Activated gamma-delta T cell treated with Interleukin-2 at 50 U/mL for 16 hours (primary cell): ENCODE data around the gene KCNIP1.

Experiments used
- DNase-seq: peaks from one replicate; pipeline ENCODE4 v3.0.0-alpha.2; 2020

The KCNIP1 gene

DNA sequence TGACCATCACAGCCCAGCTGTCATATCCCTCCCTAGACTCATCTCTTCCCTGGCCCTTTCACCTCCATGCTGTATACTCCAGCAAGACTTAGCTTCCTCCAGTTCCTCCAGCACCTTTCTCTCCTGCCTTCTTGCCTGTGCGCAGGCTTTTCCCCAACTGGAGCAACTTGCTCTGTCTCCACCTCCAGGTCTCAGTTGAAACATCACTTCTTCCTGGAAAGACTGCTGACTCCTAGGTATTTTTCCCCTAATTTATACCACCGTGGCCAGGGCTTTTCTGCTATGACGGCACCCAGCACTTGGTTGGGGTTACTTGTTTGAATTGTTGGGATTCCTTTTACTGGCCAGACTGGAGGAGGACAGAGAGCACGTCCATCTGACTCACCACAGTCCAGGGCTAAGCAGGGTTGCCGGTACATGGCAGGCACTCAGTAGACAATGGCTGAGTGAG is 67.5 kb downstream of the KCNIP1 start:
- no peak for DNase-seq

DNA sequence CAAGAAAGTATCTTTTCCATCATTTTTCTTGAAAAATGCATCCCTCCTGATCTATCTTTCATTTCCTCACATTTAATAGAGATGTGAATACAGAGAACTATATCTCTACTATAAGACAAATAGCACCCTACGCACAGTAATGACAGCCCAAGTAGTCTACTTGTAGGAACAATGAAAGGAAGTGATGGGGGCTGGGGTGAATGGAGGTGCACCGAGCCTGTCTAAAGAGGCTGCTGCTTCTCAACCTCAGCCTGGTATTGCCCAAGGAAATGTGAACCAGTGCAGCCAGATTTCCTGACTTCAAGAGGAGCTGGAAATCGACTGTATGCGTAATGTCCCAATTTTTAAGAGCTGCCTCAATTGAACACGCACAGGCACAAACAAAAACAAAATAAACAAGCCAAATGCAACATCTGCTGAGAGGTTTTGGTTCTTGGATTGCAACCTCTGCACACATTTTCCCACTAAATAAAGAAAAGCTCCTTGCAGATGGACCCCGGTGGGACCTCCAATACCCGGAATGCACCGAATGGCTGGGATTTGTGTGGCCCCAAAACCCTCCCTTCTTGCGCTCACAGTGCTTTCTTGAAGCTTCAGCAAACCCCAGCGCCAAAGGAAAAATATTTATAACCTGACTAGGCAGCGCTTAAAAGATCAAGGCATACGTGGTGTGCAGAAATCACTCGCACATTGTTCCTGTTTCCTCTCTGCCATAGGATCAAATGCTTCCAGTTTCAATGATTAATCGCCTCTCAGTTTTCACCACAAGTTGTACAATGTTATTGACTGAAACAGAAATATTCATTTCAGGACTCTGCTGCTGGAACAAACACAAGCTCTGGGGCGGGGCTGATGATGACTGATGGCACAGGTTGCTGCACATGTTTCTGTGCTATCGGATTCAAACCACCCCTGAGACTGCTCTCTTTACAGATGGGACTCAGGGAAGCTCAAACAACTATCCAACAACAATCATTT is 68.3 kb downstream of the KCNIP1 start:
- no peak for DNase-seq

DNA sequence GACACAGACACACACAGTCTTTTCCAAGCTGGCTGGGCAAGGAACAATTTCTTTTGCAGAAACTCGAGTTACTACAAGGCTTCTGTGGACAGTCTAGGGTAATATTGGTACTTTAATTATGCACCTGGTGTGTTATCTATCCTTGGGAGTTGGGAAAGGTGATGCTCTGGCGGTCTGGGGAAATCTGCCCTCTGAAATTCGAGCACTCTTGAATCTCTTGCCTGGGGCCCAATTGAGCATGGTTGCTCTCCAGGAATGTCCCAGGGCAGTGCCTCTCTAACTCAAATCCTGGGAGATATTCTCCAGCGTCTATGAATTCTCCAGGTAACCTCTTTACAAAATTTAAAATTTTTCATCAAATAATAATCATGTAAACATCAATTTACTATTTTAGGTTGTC is 69.3 kb downstream of the KCNIP1 start:
- DNase-seq = no peak

DNA sequence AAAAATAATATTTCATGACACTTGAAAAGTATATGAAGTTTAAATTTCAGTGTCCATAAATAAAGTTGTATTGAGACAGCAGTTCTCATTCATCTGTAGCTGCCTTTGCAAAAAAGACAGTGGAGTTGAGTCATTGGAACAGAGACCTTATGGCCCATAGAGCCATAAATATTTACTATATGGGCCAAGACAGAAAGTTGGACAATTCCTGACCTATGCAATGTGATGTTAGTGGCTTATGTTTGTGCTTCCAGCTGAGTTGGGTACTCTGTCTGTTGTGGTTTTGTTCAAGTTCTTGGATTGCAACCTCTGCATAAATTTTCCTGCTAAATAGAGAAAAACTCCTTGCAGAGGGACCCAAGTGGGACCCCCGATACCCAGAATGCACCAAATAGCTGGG is 69.8 kb downstream of the KCNIP1 start:
- no peak for DNase-seq

DNA sequence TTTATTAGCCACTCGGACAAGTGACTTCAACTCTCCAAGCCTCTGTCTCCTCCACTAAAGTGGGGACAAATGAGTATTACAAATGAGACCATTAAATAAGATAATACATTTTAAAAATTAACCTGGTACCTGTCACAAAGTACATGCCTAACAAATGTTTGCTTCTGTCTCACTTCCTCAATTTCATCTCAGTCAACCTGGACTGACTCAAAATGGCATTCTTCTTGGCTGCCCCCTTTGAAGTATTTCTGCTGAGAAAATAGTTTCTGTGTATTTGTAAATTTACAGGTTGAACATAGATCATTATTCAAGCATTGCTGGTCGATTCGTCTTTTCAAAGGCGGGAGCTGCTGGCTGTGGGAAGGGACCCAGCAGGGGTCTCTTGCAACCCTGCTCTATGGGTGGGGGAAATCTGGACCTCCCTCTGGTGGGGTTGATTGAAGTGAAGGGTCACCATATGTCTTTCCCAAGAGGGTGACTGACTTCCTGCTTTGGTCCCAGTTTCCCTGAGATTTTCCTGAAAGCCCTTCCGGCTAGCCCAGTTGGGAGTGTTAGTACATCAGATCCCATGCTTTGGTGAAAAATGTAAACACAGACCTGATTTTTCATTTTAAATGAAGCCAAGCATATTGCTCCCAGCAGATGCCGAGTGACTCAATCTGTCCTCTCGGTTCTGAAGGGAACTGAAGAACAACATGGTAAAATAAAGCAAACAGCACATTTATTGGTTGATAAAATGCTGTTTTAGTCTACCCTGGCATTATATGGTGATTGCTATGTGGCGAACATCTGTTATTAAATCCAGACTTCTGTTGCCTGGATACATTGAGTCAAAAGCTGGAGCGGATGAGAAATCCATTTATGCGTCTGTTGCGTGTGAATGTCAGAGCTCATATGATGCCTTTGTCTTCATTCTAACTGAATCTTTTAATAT is 73.0 kb downstream of the KCNIP1 start:
- no peak for DNase-seq

DNA sequence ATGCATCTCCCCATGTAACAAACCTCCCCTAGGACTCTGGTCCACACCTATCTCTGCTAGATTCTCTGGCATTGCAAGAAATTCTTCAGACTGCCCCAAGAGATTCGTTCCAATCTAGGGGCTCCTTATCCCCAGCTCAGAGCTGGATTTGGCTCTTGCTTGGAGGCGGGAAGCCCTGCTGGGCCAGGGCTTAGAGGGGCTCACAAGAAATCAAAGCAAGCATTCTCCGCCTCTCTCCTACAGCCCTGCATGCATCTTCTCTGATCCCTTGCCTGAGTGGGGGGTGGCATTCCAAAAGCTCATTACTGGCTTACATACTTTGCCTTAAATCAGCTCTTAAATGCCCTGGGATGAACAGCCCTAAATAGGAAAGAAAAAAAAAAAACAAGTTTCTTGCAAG is 75.8 kb downstream of the KCNIP1 start:
- DNase-seq = no peak

DNA sequence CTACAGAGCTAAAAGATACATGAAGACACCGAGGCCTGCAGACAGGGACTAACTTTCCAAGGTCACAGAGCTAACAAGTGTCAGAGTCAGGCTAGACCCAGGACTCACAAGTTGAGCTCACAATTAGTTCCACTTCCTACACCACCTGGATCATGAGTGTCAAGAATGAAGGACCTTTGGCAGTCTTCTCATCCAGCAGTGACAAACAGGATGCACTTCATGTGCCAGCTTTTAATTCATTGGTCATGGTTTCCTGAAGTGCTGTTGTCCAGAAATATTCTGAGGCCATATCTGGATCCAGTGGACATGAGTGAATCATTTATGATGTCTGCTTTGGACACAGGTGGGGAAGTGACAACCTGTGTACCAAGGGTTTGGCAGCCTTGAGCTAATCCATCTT is 77.4 kb downstream of the KCNIP1 start:
- no peak for DNase-seq

DNA sequence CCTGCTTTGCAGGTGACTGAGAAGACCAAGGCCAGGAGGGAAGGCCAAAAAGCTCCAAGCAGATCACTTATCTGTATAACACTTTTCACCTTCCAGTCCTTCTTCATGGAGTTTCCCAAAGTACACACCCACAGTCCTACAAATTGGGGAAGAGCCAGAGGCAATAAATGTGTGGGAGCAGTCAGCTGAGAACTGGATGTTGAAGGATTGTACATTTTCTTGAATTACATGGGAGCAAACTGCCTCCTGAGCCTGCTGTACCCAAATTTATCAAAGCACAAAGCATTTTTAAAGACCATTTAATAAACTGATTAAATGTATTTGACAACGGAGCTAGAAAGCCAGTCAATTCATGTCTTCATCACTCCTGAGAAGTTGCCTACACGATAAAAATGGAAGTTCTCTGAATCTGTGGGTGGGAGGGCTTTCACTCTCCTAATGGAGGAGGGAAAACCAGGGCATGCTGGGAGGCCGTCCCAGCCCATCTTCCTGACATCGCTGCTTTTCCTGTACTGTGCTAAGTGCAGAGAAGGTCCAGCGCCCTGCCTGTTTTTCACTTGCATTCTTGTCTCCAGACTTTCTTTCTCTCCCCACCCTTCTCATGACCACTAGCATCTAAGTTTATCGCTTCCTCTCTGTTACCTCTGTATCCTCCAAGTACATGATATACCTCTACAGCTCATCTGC is 79.0 kb downstream of the KCNIP1 start:
- DNase-seq = no peak

DNA sequence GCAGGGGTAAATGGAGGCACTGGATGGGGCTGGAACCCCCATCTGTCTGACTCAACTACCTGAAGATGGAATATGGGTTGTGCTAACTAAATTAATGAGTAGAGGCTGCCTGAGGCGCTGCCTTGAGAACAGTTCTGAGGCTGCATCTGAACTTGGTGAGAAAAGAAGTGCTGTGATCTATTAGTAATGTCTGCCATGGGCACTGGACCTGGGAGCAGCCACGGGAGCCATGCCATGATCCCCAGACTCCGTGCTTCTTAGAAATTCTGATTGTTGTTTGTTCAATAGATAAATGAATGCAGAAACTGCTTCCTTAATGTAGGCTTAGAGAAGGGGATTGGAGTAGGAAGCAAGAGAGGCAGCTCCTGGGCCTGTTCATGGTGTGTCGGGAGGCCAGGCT is 80.2 kb downstream of the KCNIP1 start:
- DNase-seq = no peak

DNA sequence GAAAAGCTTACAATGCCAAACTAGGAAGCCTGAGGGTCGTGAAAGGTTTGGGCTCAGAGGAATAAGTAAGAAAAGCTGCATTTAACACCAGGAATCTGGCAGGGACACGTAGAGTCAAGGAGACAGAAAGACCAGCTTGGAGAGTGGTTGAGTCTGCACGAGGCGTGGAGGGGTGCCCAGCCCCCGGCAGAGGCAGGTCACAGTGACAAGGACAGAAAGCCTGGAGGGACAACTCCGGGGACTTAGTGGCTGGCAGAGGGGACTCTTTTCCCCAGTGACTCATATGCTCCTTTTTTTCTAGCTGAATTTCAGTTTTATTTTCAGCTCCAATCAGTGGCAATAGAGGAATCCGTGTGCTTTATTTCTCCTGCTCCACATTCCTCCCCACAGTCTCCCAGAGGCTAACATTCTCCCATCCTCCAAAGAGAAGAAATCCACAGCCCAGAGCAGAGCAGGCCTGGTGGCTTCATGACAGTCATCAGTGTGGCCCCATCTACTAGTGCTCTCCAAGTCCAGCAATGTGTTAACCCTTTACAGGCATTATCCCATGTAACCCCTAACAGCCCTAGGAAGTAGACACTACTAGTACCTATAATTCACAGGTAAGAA is 80.7 kb downstream of the KCNIP1 start:
- no peak for DNase-seq

DNA sequence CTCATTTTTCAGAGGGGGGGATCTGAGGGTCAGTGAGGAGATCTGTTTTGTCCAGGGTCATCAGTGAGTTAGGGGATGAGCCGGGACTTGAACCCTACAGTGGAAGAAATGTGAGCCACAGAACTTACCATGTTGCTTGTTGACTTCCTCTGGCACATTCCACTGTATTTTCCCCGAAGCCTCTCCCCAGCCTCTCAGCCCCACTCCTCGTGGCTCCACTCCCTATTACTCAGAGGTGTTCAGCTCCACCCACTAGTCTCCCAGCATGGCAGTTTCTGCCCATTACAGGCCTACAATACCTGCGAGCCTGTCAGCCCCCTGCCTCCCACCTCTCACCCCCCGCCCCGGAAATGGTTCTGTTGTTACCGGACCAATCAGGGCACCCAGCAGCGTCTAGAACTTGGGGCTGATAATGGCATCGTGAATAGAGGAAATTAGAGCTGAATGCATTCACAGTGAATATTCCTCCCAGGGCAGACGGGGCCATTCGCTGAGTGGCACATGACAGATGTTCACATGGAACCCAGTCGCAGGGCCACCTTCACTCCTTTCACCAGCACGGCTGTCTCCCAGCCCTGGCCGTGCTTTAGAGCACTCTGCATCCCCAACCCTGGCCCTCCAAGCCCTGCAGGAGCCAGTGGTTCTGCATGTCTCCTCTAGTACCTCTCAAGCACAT is 81.6 kb downstream of the KCNIP1 start:
- DNase-seq = no peak

DNA sequence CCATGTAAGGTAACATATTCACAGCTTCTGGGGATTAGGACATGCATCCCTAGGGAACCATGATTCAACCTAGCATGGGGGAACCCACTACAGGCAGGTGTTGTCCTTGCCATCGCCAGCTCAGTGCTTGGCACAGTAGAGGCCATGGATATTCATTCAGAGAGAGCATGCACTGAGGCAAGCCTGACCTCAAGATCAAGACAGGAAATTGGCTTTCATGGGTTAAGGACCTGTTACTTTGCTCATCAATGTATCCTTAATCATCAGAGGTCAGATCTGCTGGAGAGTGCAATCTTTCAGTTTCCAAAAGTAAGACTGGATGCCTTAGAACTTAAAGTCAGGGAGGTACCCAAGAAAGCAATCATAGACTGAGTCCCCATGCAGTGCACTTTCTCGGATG is 84.0 kb downstream of the KCNIP1 start:
- DNase-seq = no peak

DNA sequence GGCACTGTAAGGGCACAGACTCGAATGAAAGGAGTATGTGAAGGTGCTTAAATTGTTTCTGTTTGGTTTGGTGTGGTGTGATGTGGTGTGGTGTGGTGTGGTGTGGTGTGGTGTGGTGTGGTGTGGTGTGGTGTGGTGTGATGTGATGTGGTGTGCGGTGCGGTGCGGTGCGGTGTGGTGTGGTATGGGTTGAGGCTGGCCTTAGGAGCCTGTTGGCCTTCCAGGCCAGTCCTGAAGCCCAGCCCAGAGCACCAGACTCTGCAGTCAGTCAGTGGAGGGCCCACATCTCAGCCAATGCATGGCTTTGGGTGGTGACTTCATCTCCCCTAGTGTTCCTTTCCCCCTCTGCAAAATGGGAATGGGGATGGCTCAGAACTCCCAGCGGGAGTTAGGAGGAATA is 85.8 kb downstream of the KCNIP1 start:
- DNase-seq = no peak

DNA sequence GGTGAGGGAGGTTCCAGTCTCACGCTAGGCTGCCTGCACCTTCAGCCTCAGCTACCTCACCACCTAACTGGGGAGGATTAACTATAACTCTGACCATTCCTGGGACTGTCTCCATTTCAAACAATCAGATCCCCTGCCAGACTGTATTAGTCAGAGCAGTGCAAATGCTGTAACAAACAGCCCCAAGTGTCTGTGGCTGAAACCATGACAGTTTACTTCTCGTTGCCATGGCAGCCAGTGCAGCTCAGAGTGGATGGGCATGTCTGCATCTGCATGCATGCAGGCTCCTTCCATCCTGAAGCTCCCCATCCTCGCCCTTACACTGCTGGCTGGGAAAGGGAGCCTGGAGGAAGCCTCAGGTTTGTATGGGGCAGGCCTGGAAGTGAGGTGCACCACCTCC is 86.7 kb downstream of the KCNIP1 start:
- DNase-seq = no peak

DNA sequence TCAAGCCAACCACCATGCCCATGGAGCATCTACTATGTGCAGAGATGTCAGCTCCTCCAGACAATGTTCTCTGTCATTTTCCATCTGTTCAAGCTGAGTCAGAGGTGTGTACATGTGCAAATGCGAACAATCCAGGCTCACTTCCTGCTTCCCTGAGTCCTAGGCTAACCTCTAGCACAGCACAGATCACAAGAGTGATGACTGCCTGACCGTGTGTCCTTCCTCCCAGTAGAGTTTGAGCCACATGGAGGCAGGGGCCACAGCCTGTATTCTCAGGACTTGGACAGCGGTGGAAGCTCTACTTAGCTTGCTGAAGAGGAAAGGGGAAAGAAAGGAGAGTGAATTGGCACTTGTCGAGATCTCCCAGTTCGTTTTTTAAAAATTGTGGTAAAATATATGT is 87.2 kb downstream of the KCNIP1 start:
- no peak for DNase-seq

DNA sequence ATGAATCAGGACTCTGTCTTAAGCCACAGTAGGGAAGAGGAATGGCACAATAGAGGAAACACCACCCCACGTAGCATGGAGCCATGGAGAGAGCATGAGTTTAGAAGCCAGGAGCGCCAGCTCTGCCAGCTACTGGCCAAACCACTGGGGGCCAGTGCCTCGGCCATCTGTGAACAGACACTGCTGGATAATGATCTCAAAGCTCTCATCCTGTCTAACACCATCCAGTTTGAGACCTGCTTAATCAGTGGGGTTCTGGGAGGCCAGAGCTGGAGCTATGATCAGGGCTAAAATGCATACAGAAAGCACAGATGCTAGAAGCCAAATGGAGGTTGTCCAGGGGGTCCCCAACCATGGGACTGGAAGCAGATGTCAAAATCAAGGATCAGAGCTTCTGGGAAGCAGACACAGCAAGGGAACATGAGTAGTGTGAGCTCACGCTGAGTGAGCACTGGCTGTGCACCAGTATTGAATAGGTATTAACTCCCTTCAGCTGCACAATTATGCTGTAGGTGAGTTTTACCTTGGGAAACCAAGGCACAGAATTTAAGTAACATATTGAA is 92.7 kb downstream of the KCNIP1 start:
- DNase-seq = no peak

DNA sequence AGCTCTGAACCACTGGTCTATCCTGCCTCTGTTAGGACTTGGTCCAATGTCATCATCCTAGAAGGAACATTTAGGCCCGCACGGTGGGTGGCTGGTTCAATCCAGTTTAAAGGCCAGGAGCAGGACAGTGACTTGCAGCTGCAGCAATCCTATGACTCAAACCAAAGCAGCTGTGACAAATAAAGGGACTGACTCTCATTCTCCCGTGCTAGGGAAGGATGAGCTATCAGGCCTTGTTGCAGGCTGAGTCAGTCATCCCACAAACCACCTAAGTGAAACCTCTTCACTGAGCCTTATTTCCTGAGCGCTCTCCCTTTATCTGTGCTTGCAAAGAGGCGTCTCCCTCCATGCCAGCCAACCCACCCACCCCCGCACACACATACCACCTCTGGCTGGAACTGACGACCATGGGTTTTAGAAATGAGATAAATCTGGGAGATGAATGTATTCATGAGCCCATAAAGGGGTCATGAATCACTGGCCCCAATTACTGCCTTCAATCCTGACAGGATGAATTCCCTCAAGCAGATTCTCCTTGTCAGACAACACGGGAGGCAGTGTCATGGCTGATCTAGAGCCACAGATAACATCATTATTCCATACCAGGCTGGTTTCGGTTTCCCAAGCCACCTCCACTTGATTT is 93.4 kb downstream of the KCNIP1 start:
- DNase-seq = no peak

DNA sequence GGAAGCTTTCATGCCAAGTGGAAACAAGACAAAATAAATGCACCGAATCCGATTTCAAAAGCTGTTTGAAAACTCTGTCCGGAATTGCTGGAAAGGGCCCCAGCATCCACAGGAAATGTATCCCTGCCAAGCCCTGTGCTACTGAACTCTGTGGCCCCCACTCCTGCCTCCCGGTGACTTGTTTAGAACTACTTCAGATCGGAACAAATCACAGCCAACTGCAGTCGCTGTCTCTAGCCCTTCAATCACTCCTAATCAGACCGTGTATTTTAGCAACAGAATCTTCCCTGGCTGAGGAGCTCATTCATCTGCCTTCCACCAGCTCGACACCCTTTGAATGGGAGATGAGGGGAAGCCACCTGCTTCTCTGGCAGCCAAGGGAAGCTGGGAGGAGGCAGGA is 94.1 kb downstream of the KCNIP1 start:
- DNase-seq = no peak

DNA sequence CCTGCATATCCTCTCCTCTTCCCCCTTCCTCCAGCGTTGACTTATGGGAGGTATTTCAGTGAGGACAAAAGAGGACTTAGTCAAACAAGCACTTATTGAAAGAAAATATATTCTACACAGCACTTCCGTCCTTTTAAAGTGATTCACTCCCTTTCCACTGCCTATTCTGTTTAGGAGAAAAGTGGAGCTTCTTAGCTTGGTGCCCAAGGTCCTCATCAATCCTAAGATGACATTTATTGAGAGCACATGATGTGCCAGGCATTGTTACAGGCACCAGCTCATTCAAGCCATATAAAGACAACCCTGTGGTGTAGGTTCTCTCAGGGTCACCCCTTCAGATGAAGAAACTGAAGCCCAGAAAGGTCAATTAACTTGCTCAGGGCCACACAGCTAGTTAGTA is 95.9 kb downstream of the KCNIP1 start:
- DNase-seq = no peak

DNA sequence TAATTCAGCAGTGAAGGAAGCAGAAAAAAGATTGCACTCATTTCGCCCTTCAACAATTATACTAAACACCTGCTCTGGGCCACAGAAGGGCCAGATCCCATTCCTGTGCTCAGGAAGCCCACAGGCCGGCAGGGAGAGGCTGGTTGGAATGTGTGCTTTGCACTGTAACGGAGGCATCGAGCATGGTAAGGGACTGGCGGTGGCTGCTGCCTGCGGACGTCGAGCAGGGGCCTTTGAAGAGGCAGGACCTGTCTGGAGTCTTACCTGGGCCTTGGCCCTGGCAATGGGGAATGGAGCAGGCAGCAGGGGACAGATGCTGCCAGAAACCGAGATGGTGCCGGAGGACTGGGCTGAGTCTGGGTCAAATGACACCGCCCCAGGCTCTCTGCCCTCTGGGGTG is 97.8 kb downstream of the KCNIP1 start:
- DNase-seq = no peak

DNA sequence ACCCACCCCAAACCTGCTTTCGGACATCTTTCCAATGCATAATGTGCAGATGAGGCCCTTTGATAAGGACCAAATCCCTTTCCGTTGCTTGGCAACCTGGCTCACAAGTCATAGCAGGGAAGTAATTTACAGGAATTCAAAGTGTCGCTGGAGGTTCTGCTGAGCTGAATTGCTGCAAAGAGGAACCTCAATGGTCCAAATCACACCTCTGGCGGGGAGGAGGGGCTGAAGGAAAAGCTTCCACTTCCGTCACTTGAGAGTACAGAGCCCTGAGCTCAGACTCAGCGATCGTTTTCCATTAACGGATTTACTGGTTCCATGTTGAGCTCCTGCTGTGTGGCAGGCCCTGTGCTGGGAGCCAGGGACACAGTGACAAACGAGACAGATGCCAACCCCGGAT is 99.3 kb downstream of the KCNIP1 start:
- DNase-seq = no peak
